ENCODE data around the gene ERN1.

The ERN1 gene

GRCh38 chr17:64001763-64002529 lies 128.0 kb downstream of the ERN1 start:
- no peak for DNase-seq

- DNase-seq, result no peak
Observed at GRCh38 chr17:64001091-64001579, 128.8 kb downstream of the ERN1 start.

GRCh38 chr17:63999680-64000531 lies 130.0 kb downstream of the ERN1 start:
- no peak for DNase-seq

GRCh38 chr17:63998721-63999679 lies 130.9 kb downstream of the ERN1 start:
- DNase-seq, result no peak

GRCh38 chr17:63998050-63998720 lies 131.8 kb downstream of the ERN1 start, which contains the start of gene PRR29:
PRR29 (plus strand) TSS chr17:63998351; CDS start chr17:63998365, 14 bp downstream.
- peak; percentile 72 for DNase-seq

- DNase-seq, result no peak
Observed at GRCh38 chr17:63997341-63998048, 132.4 kb downstream of the ERN1 start.

GRCh38 chr17:63996430-63997182 lies 133.3 kb downstream of the ERN1 start:
- no peak for DNase-seq

- no peak for DNase-seq
Observed at GRCh38 chr17:63995626-63996025, 134.3 kb downstream of the ERN1 start.

- no peak for DNase-seq
Observed at GRCh38 chr17:63993368-63993985, 136.5 kb downstream of the ERN1 start.

GRCh38 chr17:63991611-63992010 lies 138.3 kb downstream of the ERN1 start:
- no peak for DNase-seq

- DNase-seq, result no peak
Observed at GRCh38 chr17:63989622-63990345, 140.2 kb downstream of the ERN1 start.

Measured in activated CD8-positive, alpha-beta memory T cell treated with anti-CD3 and anti-CD28 coated beads, Interleukin-2, amount 50 U/mL, for 4 hours (primary cell).